Neutrophil (primary cell): Measurements from ENCODE around the gene DDX5.

ENCODE experiments used
- H3K27ac ChIP-seq: fragments of 200-600 bp; sonication (generic); 2 replicates; pipeline ENCODE4 v1.5.1; 2016; ENCODE audit warnings: mild to moderate bottlenecking, moderate library complexity
- H3K27me3 ChIP-seq: fragments of 200-600 bp; sonication (generic); 2 replicates; pipeline ENCODE4 v1.6.0; 2016; ENCODE audit warnings: mild to moderate bottlenecking
- H3K36me3 ChIP-seq: fragments of 200-600 bp; sonication (generic); 2 replicates; pipeline ENCODE4 v1.5.1; 2017
- H3K4me1 ChIP-seq, 2 experiments: fragments of 200-600 bp in 1 of 2; sonication (generic) in 1 of 2; 1 replicate in 1 of 2; 2 replicates in 1 of 2; pipeline versions ENCODE4 v1.5.1 to v1.6.1; 2013 to 2016; ENCODE audit warnings: low read depth in 1 of 2, low read length in 1 of 2, mild to moderate bottlenecking in 1 of 2, moderate library complexity in 1 of 2; ENCODE audit not compliant: control insufficient read depth in 1 of 2, insufficient read depth in 1 of 2
- H3K4me3 ChIP-seq, 2 experiments: fragments of 200-600 bp in 1 of 2; sonication (generic) in 1 of 2; 1 replicate in 1 of 2; 2 replicates in 1 of 2; pipeline ENCODE4 v1.5.1; 2013 to 2016; ENCODE audit warnings: low read depth in 1 of 2, low read length in 1 of 2, mild to moderate bottlenecking in 1 of 2, moderate library complexity in 1 of 2
- H3K9me3 ChIP-seq: fragments of 200-600 bp; sonication (generic); 2 replicates; pipeline ENCODE4 v1.5.1; 2016
- TF ChIP-seq, protein P1 (sequence below): fragments of 200-600 bp; sonication (generic); IDR thresholded peaks from 2 replicates; pipeline ENCODE4 v1.5.1; 2016; ENCODE audit warnings: antibody characterized with exemption

Gene DDX5

DNA sequence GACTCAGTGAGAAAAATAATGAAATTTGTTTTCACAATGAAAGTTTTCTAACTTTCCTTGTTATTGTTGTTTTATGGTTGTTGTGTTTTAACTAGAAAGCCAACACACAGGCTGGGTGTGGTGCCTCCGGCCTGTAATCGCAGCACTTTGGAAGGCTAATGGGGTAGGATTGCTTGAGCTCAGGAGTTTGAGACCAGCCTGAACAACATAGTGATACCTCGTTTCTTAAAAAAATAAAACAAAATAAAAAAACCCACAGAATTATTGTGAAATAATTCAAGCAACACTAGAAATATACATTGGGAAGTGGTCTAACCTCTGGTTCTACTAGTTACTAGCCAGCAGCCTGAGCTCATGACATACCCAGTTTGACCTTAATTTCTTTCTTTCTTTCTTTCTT, 56.5 kb downstream of the DDX5 start:
- H3K36me3 ChIP-seq: peaks cover 7% of the 10 kb centered on the region
- no peaks in the 10 kb centered on the region for H3K27me3 ChIP-seq
- TF ChIP-seq, protein P1, sequence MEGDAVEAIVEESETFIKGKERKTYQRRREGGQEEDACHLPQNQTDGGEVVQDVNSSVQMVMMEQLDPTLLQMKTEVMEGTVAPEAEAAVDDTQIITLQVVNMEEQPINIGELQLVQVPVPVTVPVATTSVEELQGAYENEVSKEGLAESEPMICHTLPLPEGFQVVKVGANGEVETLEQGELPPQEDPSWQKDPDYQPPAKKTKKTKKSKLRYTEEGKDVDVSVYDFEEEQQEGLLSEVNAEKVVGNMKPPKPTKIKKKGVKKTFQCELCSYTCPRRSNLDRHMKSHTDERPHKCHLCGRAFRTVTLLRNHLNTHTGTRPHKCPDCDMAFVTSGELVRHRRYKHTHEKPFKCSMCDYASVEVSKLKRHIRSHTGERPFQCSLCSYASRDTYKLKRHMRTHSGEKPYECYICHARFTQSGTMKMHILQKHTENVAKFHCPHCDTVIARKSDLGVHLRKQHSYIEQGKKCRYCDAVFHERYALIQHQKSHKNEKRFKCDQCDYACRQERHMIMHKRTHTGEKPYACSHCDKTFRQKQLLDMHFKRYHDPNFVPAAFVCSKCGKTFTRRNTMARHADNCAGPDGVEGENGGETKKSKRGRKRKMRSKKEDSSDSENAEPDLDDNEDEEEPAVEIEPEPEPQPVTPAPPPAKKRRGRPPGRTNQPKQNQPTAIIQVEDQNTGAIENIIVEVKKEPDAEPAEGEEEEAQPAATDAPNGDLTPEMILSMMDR: no peak
- H3K9me3 ChIP-seq: no peaks in the 10 kb centered on the region
- H3K4me3 ChIP-seq: peak overlapping the region; percentile 49 to 59
- peaks cover 52 to 59% of the 10 kb centered on the region in 2 experiments for H3K4me1 ChIP-seq
- peak overlapping the region; percentile 88 for H3K27ac ChIP-seq

- Histone ChIP-seq H3K27ac (peak within 1 kb of the TSS; percentile 88), H3K9me3 (no peaks in the 10 kb centered on the region), H3K36me3 (peaks cover under 1% of the 10 kb centered on the region), H3K4me1 (peaks cover 59 to 66% of the 10 kb centered on the region in 2 experiments), H3K27me3 (no peaks in the 10 kb centered on the region), H3K4me3 (peak within 1 kb of the TSS; percentile 49 to 59)
- TF ChIP-seq, protein P1: no peak
These were observed 57.2 kb downstream of the DDX5 start, which contains the start of gene MILR1 for GRCh38 chr17:64448665-64449512. Gene MILR1, plus strand, starts transcription at chr17:64449115. Its CDS starts 54 bp downstream, at chr17:64449169.
